Upper lobe of right lung (tissue), 1 donor: ENCODE results near the gene FAM20A. TPM values are rescaled to one million over a fixed set of nuclear protein-coding genes. Genes with fewer than 3 reads are reported as not detected.
A peak's percentile ranks its signal among the peaks of the same experiment; 100 is the strongest.
"Not testable (repeated sequence)": the region's sequence is repeated elsewhere in the genome, so short reads cannot be mapped to it uniquely, and the experiment has no call there.

ENCODE experiments used
- ATAC-seq: fragments of 200-7000 bp; cut with Tn5 transposase; one replicate; pipeline ENCODE4 v1.9.1; 2020; ENCODE audit warnings: mild to moderate bottlenecking, moderate library complexity
- DNase-seq: peaks from one replicate; pipeline ENCODE4 v3.0.0-alpha.2; 2020
- H3K27ac ChIP-seq: fragments of 200-600 bp; one replicate; pipeline ENCODE4 v1.8.0; 2022
- H3K27me3 ChIP-seq: fragments of 200-600 bp; one replicate; pipeline ENCODE4 v1.8.0; 2022; ENCODE audit warnings: mild to moderate bottlenecking
- H3K36me3 ChIP-seq: fragments of 200-600 bp; one replicate; pipeline ENCODE4 v1.8.0; 2022
- H3K4me1 ChIP-seq: fragments of 200-600 bp; one replicate; pipeline ENCODE4 v1.8.0; 2022
- H3K4me3 ChIP-seq: fragments of 200-600 bp; one replicate; pipeline ENCODE4 v1.8.0; 2022; ENCODE audit warnings: mild to moderate bottlenecking
- H3K9me3 ChIP-seq: fragments of 200-600 bp; one replicate; pipeline ENCODE4 v1.8.0; 2022
- CTCF ChIP-seq: fragments of 200-600 bp; IDR thresholded peaks from one replicate; pipeline ENCODE4 v1.8.0; 2022; ENCODE audit warnings: antibody characterized with exemption
- intact Hi-C: fragments of 100-400 bp; cut with DNase I; formaldehyde crosslinking; loops from one replicate; pipeline ENCODE4 v1.11.0; 2022
- total RNA-seq: library from RNA; stranded (reverse); fragmentation: NEBNext Ultra II Directional; extraction: Animal tissue kit (Norgen Biotek cat#: 25700); gene quantifications from one replicate; pipeline ENCODE4 v1.2.1, GENCODE V29; 2021
- donor health status: DM: no; HTN: yes; CAD: no; lungs with severe emphysema.

FAM20A gene
- total RNA-seq, 1 donor from 2014 or later = 43.3 TPM

GRCh38 chr17:68587847-68588246 is 13.3 kb downstream of the FAM20A start:
- no peaks in the 10 kb centered on the region for H3K36me3 ChIP-seq
- intact Hi-C loops = no loop called here
- DNase-seq (no peak), ATAC-seq (no peak)
- H3K27me3 ChIP-seq = peaks cover 4% of the 10 kb centered on the region
- H3K9me3 ChIP-seq = no peaks in the 10 kb centered on the region
- no peak overlapping the region for H3K4me3 ChIP-seq
- H3K27ac ChIP-seq = no peak overlapping the region
- peaks cover 2% of the 10 kb centered on the region for H3K4me1 ChIP-seq
- TF ChIP-seq CTCF = no peak

GRCh38 chr17:68587026-68587425 is 14.1 kb downstream of the FAM20A start:
- DNase-seq (no peak), ATAC-seq (no peak)
- H3K27ac ChIP-seq = no peak overlapping the region
- TF ChIP-seq CTCF = no peak
- H3K9me3 ChIP-seq = no peaks in the 10 kb centered on the region
- no peaks in the 10 kb centered on the region for H3K36me3 ChIP-seq
- H3K27me3 ChIP-seq = peaks cover 4% of the 10 kb centered on the region
- intact Hi-C loops = no loop called here
- no peaks in the 10 kb centered on the region for H3K4me1 ChIP-seq
- no peak overlapping the region for H3K4me3 ChIP-seq

- Histone ChIP-seq H3K4me1 (peaks cover 6% of the 10 kb centered on the region), H3K9me3 (no peaks in the 10 kb centered on the region), H3K4me3 (no peak overlapping the region), H3K36me3 (no peaks in the 10 kb centered on the region), H3K27me3 (no peaks in the 10 kb centered on the region), H3K27ac (no peak overlapping the region)
- no peak for DNase-seq
- ATAC-seq = no peak
- TF ChIP-seq CTCF = no peak
- intact Hi-C loops = no loop called here
These were observed 15.5 kb downstream of the FAM20A start for GRCh38 chr17:68585643-68586042.

- no peak overlapping the region for H3K4me3 ChIP-seq
- TF ChIP-seq CTCF = no peak
- ATAC-seq (no peak), DNase-seq (no peak)
- intact Hi-C loops = no loop called here
- no peaks in the 10 kb centered on the region for H3K9me3 ChIP-seq
- no peaks in the 10 kb centered on the region for H3K27me3 ChIP-seq
- H3K36me3 ChIP-seq = no peaks in the 10 kb centered on the region
- H3K27ac ChIP-seq = no peak overlapping the region
- peaks cover 13% of the 10 kb centered on the region for H3K4me1 ChIP-seq
These were observed 16.4 kb downstream of the FAM20A start for GRCh38 chr17:68584581-68585303.

- H3K9me3 ChIP-seq, intact Hi-C loops, H3K36me3 ChIP-seq, H3K4me3 ChIP-seq, DNase-seq, H3K27ac ChIP-seq, ATAC-seq, H3K27me3 ChIP-seq: not testable (repeated sequence)
- peaks cover 24% of the 10 kb centered on the region for H3K4me1 ChIP-seq
These were observed 18.3 kb downstream of the FAM20A start for GRCh38 chr17:68582867-68583266.

- no peak for TF ChIP-seq CTCF
- DNase-seq (peak; percentile 72), ATAC-seq (peak; percentile 78)
- H3K27me3 ChIP-seq = no peaks in the 10 kb centered on the region
- H3K4me3 ChIP-seq = no peak overlapping the region
- no peaks in the 10 kb centered on the region for H3K9me3 ChIP-seq
- no peaks in the 10 kb centered on the region for H3K36me3 ChIP-seq
- H3K27ac ChIP-seq = peak overlapping the region; percentile 53
- intact Hi-C loops = no loop called here
- H3K4me1 ChIP-seq = peaks cover 28% of the 10 kb centered on the region
These were observed 19.1 kb downstream of the FAM20A start for GRCh38 chr17:68581863-68582645.
